ENCODE measurements around the gene AKAP10. TPM values are rescaled to one million over a fixed set of nuclear protein-coding genes. Genes with fewer than 3 reads are reported as not detected.

AKAP10 gene
- total and polyA plus RNA-seq, 2 donors (not counting 3 experiments of a cell fraction or from before 2014, with no cell fraction given) = 10.0 to 27.1 TPM

- BruUV-seq (replicated peaks) = no TSS peak
- dilution Hi-C loops (cut with MboI; ENCODE audit: extremely low pct_ligation_motif_present, low sequenced_read_pairs) = no loop called here
- H3K4me2 ChIP-seq (ENCODE audit: insufficient read depth, low read length) = no peak overlapping the region
- no peak overlapping the region for H3K9ac ChIP-seq (replicated peaks; ENCODE audit: extremely low read depth, insufficient read depth, low read length)
- no peaks in the 10 kb centered on the region for H3K27me3 ChIP-seq (ENCODE audit: control insufficient read depth in 2 of 2, insufficient read depth in 2 of 2, low read length in 2 of 2)
- H3K27ac ChIP-seq (ENCODE audit: insufficient read depth, low read depth, low read length) = no peak overlapping the region
- intact Hi-C loops (cut with micrococcal nuclease) = no loop called here
- H3K36me3 ChIP-seq (ENCODE audit: control insufficient read depth in 2 of 2, extremely low read depth in 1 of 2, insufficient read depth in 2 of 2, low read length in 2 of 2) = peaks cover 10 to 11% of the 10 kb centered on the region in 2 experiments
- ChIA-PET POLR2A (no interaction called here), CTCF (no interaction called here)
- no peaks in the 10 kb centered on the region for H4K20me1 ChIP-seq (replicated peaks; ENCODE audit: control insufficient read depth, extremely low read depth, insufficient read depth, low read length)
- TF ChIP-seq POLR2AphosphoS5 (IDR thresholded peaks at IDR 0.05; ENCODE audit: insufficient read depth, low read depth, low read length) (no peak), GATA2 (IDR thresholded peaks at IDR 0.05; ENCODE audit: insufficient read depth, insufficient read length, low read depth, low read length) (no peak), MAX (IDR thresholded peaks at IDR 0.05; ENCODE audit: insufficient read depth, insufficient read length) (no peak), CTCF (IDR thresholded peaks at IDR 0.05; ENCODE audit: extremely low read depth in 1 of 2, insufficient read depth in 1 of 2, low read depth in 1 of 2, low read length in 2 of 2) (no peak), MYC (IDR thresholded peaks at IDR 0.05; ENCODE audit: low read depth, low read length) (no peak), EZH2 (IDR thresholded peaks at IDR 0.05; ENCODE audit: borderline replicate concordance, low read depth, low read length, severe bottlenecking) (no peak), FOS (IDR thresholded peaks at IDR 0.05; ENCODE audit: borderline replicate concordance, insufficient read depth, low read length) (no peak)
- DNase-seq (ENCODE audit: low read depth, low spot score) = no peak
- H3K4me1 ChIP-seq (ENCODE audit: control insufficient read depth, extremely low read depth, insufficient read depth, low read length) = no peaks in the 10 kb centered on the region
- no peaks in the 10 kb centered on the region for H3K9me3 ChIP-seq (replicated peaks; ENCODE audit: control insufficient read depth, insufficient read depth, low read length)
- no peak overlapping the region for H2AFZ ChIP-seq (ENCODE audit: low read depth, low read length)
- no peak overlapping the region for H3K4me3 ChIP-seq (replicated peaks in 1 of 3; ENCODE audit: insufficient read depth in 1 of 3, low read depth in 1 of 3, low read length in 3 of 3)
- peaks cover 2% of the 10 kb centered on the region for H3K79me2 ChIP-seq (ENCODE audit: control insufficient read depth, insufficient read depth, low read length)
- no peak for FAIRE-seq
- H3K9me1 ChIP-seq (replicated peaks; ENCODE audit: control insufficient read depth, extremely low read depth, insufficient read depth, low read length) = no peaks in the 10 kb centered on the region
These were observed 40.1 kb downstream of the AKAP10 start for GRCh38 chr17:19937522-19937921.
